B cell (primary cell): Measurements from ENCODE around the gene FAIM. TPM values are rescaled to one million over a fixed set of nuclear protein-coding genes. Genes with fewer than 3 reads are reported as not detected.

Experiments
- ATAC-seq: fragments of 200-7000 bp; cut with Tn5 transposase; one replicate; pipeline ENCODE4 v1.10.0; 2021; ENCODE audit warnings: low read depth, mild to moderate bottlenecking, moderate number of reproducible peaks, moderate library complexity
- CTCF ChIA-PET: fragments of 350-600 bp; sonication (Branson Sonifier 250); formaldehyde crosslinking; loops from one replicate; lab custom pipeline; 2021; ENCODE audit warnings: antibody characterized with exemption, inconsistent platforms; lab: Charles Lee
- POLR2A ChIA-PET: fragments of 350-600 bp; sonication (Branson Sonifier 250); formaldehyde crosslinking; loops from one replicate; lab custom pipeline; 2021; ENCODE audit warnings: antibody characterized with exemption; lab: Charles Lee
- DNase-seq: peaks from one replicate; pipeline ENCODE4 v3.0.0; 2013
- H2AFZ ChIP-seq: 2 replicates; pipeline ENCODE4 v1.6.1; 2012; ENCODE audit warnings: mild to moderate bottlenecking, low read depth, low read length; ENCODE audit not compliant: insufficient read depth, poor library complexity, severe bottlenecking
- H3K27ac ChIP-seq, 2 donors: 1 replicate in 1 of 2; 2 replicates in 1 of 2; pipeline ENCODE4 v1.5.1; 2012 to 2013; ENCODE audit warnings: low read length in 2 of 2, mild to moderate bottlenecking in 2 of 2, moderate library complexity in 1 of 2
- H3K27me3 ChIP-seq, 4 experiments: fragments of 200-600 bp in 1 of 4; sonication (generic) in 1 of 4; replicated peaks in 1 of 4; 1 replicate in 2 of 4; 2 replicates in 2 of 4; pipeline versions ENCODE4 v1.6.1 to v1.7.0; 2013 to 2016; ENCODE audit warnings: low read length in 3 of 4, mild to moderate bottlenecking in 2 of 4, mixed read lengths in 1 of 4, moderate library complexity in 1 of 4; ENCODE audit not compliant: insufficient read depth in 4 of 4, control insufficient read depth in 3 of 4; ENCODE audit errors: control extremely low read depth in 1 of 4
- H3K36me3 ChIP-seq, 2 experiments: replicated peaks in 1 of 2; 1 replicate in 1 of 2; 2 replicates in 1 of 2; pipeline versions ENCODE4 v1.6.1 to v1.7.1; 2013; ENCODE audit warnings: low read length in 1 of 2; ENCODE audit not compliant: insufficient read depth in 2 of 2, control insufficient read depth in 1 of 2; ENCODE audit errors: control extremely low read depth in 1 of 2, extremely low read depth in 1 of 2
- H3K4me1 ChIP-seq, 2 donors: fragments of 200-600 bp in 1 of 2; sonication (generic) in 1 of 2; 1 replicate in 1 of 2; 2 replicates in 1 of 2; pipeline versions ENCODE4 v1.5.1 to v1.6.1; 2013 to 2017; ENCODE audit warnings: low read length in 2 of 2; ENCODE audit not compliant: control insufficient read depth in 2 of 2, insufficient read depth in 2 of 2
- H3K4me2 ChIP-seq: replicated peaks from 2 replicates; pipeline ENCODE3; 2012; ENCODE audit warnings: mild to moderate bottlenecking, low read depth, low read length; ENCODE audit not compliant: poor library complexity, severe bottlenecking
- H3K4me3 ChIP-seq, 5 experiments: fragments of 200-600 bp in 1 of 5; sonication (generic) in 1 of 5; 1 replicate in 3 of 5; 2 replicates in 2 of 5; pipeline versions ENCODE4 v1.5.1 to v1.7.0; 2011 to 2016; ENCODE audit warnings: low read length in 4 of 5, mild to moderate bottlenecking in 4 of 5, low read depth in 2 of 5, control low read depth in 1 of 5, moderate library complexity in 1 of 5; ENCODE audit not compliant: insufficient read depth in 1 of 5; ENCODE audit errors: control extremely low read depth in 1 of 5, extremely low read depth in 1 of 5
- H3K79me2 ChIP-seq: fragments of 200-600 bp; sonication (generic); one replicate; pipeline ENCODE4 v1.6.0; 2016; ENCODE audit warnings: low read length; ENCODE audit not compliant: control insufficient read depth, insufficient read depth
- H3K9ac ChIP-seq: fragments of 200-600 bp; sonication (generic); 2 replicates; pipeline ENCODE4 v1.6.1; 2017; ENCODE audit warnings: mild to moderate bottlenecking, low read length, moderate library complexity
- H3K9me3 ChIP-seq, 3 donors: one replicate each; pipeline versions ENCODE4 v1.6.1 to v1.7.1; 2013; ENCODE audit warnings: low read length in 2 of 3; ENCODE audit not compliant: control insufficient read depth in 2 of 3, insufficient read depth in 1 of 3; ENCODE audit errors: control extremely low read depth in 1 of 3
- H4K20me1 ChIP-seq: 2 replicates; pipeline ENCODE4 v1.6.0; 2012; ENCODE audit warnings: mild to moderate bottlenecking, low read length; ENCODE audit not compliant: insufficient read depth, control insufficient read depth, poor library complexity, severe bottlenecking
- H3K27ac Mint-ChIP-seq: one replicate; pipeline ENCODE4 v1.8.0; 2021; ENCODE audit warnings: mixed read lengths
- H3K27me3 Mint-ChIP-seq: one replicate; pipeline ENCODE4 v1.8.0; 2021; ENCODE audit warnings: mixed read lengths
- H3K4me1 Mint-ChIP-seq: one replicate; pipeline ENCODE4 v1.8.0; 2021; ENCODE audit warnings: mixed read lengths
- H3K4me3 Mint-ChIP-seq: one replicate; pipeline ENCODE4 v1.8.0; 2021; ENCODE audit warnings: mixed read lengths
- H3K9me3 Mint-ChIP-seq: one replicate; pipeline ENCODE4 v1.8.0; 2022; ENCODE audit warnings: mixed read lengths; ENCODE audit not compliant: insufficient read depth
- EZH2 ChIP-seq: IDR thresholded peaks from 2 replicates; pipeline ENCODE4 v1.6.1; 2012; ENCODE audit warnings: borderline replicate concordance, low read depth, mild to moderate bottlenecking, moderate library complexity, low read length; ENCODE audit not compliant: insufficient read depth, poor library complexity, severe bottlenecking
- WGBS: methylation state at CpG from one replicate; pipeline ENCODE4 v1.1.5; 2013; ENCODE audit warnings: missing lambda C conversion rate; ENCODE audit not compliant: insufficient coverage; 5-methylcytosine and 5-hydroxymethylcytosine counted together
- intact Hi-C: fragments of 100-400 bp; cut with micrococcal nuclease; formaldehyde crosslinking; loops from one replicate; pipeline ENCODE4 v1.10.0; 2022
- polyA plus RNA-seq: library from polyadenylated mRNA; depleted of rRNA; stranded (reverse); fragments of >200 nt; gene quantifications from 2 replicates; pipeline ENCODE4 v1.2.3, GENCODE V29; 2012
- total RNA-seq, 2 donors: library from RNA; stranded (reverse); fragments of 120-200 nt in 1 of 2; gene quantifications; 1 replicate in 1 of 2; 2 replicates in 1 of 2; pipeline versions ENCODE4 v1.2.3 to v1.2.4, GENCODE V29; 2013 to 2022
- TF ChIP-seq, protein P1 (sequence below): fragments of 200-600 bp; IDR thresholded peaks from one replicate; pipeline ENCODE4 v1.8.0; 2022; ENCODE audit warnings: antibody characterized with exemption, mild to moderate bottlenecking

The FAIM gene
- total and polyA plus RNA-seq, 2 donors (not counting 1 experiment from before 2014, with no cell fraction given): 2.3 to 16.3 TPM

DNA sequence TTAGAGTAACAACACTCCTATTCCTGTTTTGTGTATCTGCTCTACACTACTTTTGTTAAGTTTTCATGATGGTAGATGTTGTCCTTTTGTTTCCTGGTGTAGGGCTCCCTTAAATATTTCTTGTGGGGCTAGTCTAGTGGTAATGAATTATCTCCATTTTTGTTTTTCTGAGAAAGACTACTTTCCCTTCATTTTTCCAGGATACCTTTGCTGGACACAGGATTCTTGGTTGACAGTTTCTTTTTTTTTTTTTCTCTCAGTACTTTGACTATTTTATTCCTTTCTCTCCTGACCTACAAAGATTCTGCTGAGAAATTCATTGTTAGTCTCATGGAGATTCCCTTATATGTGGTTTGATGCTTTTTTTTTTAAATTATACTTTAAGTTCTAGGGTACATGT is 37.9 kb downstream of the FAIM start:
- ChIA-PET POLR2A (interaction anchor here (0.6 kb wide), 1 partner anchor 290 kb away, joined by 6 read pairs; no protein-coding TSS in a partner anchor), CTCF (no interaction called here)
- peaks cover 3 to 14% of the 10 kb centered on the region in 2 experiments for H3K36me3 ChIP-seq
- H3K9ac ChIP-seq: no peak overlapping the region
- H3K4me1 ChIP-seq: no peaks in the 10 kb centered on the region
- H3K27me3 ChIP-seq: no peaks in the 10 kb centered on the region
- intact Hi-C loops: no loop called here
- peaks cover 0 to 26% (median 7%) of the 10 kb centered on the region in 3 donors for H3K9me3 ChIP-seq
- H3K4me2 ChIP-seq: no peak overlapping the region
- ATAC-seq: no peak
- H4K20me1 ChIP-seq: no peaks in the 10 kb centered on the region
- DNase-seq: no peak
- H2AFZ ChIP-seq: no peak overlapping the region
- H3K27ac ChIP-seq: no peak overlapping the region
- Mint-ChIP-seq H3K4me1 (no peaks in the 10 kb centered on the region), H3K27me3 (no peaks in the 10 kb centered on the region), H3K4me3 (no peak overlapping the region), H3K27ac (no peak overlapping the region), H3K9me3 (peaks cover 27% of the 10 kb centered on the region)
- H3K4me3 ChIP-seq: no peak overlapping the region
- no peaks in the 10 kb centered on the region for H3K79me2 ChIP-seq
- TF ChIP-seq, protein P1, sequence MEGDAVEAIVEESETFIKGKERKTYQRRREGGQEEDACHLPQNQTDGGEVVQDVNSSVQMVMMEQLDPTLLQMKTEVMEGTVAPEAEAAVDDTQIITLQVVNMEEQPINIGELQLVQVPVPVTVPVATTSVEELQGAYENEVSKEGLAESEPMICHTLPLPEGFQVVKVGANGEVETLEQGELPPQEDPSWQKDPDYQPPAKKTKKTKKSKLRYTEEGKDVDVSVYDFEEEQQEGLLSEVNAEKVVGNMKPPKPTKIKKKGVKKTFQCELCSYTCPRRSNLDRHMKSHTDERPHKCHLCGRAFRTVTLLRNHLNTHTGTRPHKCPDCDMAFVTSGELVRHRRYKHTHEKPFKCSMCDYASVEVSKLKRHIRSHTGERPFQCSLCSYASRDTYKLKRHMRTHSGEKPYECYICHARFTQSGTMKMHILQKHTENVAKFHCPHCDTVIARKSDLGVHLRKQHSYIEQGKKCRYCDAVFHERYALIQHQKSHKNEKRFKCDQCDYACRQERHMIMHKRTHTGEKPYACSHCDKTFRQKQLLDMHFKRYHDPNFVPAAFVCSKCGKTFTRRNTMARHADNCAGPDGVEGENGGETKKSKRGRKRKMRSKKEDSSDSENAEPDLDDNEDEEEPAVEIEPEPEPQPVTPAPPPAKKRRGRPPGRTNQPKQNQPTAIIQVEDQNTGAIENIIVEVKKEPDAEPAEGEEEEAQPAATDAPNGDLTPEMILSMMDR: no peak
- no peak for TF ChIP-seq EZH2

DNA sequence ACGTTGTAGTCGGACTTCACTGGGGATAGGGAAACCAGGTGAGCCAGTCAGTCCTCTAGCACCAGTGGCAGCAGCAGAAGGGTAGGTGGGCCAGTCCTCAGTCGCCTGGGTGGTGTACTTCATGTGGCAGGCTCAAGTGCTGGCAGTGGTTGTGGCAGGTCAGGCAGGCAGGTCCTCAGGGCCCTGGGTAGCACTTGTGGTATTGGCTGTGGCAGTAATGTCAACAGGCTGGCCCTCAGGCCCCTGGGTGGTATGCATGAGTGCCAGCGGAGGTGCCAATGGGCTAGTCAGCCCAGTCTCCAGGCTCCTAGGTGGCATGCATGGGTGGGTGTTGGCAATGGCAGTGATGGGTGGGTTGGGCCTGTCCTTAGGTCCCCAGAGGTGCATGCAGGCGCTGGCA is 40.6 kb downstream of the FAIM start:
- TF ChIP-seq EZH2: no peak
- TF ChIP-seq, protein P1: no peak
- peaks cover 3 to 14% of the 10 kb centered on the region in 2 experiments for H3K36me3 ChIP-seq
- 96% methylated on average over 5 of the region's 5 CpGs for WGBS
- H3K9me3 Mint-ChIP-seq: peaks cover 26% of the 10 kb centered on the region
- no peak for DNase-seq
- no peaks in the 10 kb centered on the region for H3K27me3 ChIP-seq
- no peaks in the 10 kb centered on the region for H3K4me1 ChIP-seq
- H3K27me3 Mint-ChIP-seq: no peaks in the 10 kb centered on the region
- H3K27ac ChIP-seq: no peak overlapping the region
- peaks cover 0 to 20% (median 7%) of the 10 kb centered on the region in 3 donors for H3K9me3 ChIP-seq
- ATAC-seq: no peak
- ChIA-PET CTCF (no interaction called here), POLR2A (no interaction called here)
- no peak overlapping the region for H3K27ac Mint-ChIP-seq
- H3K79me2 ChIP-seq: no peaks in the 10 kb centered on the region
- H4K20me1 ChIP-seq: no peaks in the 10 kb centered on the region
- no peak overlapping the region for H3K9ac ChIP-seq
- no peak overlapping the region for H3K4me3 ChIP-seq
- H3K4me2 ChIP-seq: no peak overlapping the region
- intact Hi-C loops: no loop called here
- H2AFZ ChIP-seq: no peak overlapping the region
- no peak overlapping the region for H3K4me3 Mint-ChIP-seq
- no peaks in the 10 kb centered on the region for H3K4me1 Mint-ChIP-seq
